Fibroblast of peridontal ligament (primary cell): ENCODE results near the gene SDK2.

Experiments
- DNase-seq: peaks from one replicate; pipeline ENCODE4 v3.0.0-alpha.2; 2010; ENCODE audit errors: extremely low read depth

Gene SDK2

DNA sequence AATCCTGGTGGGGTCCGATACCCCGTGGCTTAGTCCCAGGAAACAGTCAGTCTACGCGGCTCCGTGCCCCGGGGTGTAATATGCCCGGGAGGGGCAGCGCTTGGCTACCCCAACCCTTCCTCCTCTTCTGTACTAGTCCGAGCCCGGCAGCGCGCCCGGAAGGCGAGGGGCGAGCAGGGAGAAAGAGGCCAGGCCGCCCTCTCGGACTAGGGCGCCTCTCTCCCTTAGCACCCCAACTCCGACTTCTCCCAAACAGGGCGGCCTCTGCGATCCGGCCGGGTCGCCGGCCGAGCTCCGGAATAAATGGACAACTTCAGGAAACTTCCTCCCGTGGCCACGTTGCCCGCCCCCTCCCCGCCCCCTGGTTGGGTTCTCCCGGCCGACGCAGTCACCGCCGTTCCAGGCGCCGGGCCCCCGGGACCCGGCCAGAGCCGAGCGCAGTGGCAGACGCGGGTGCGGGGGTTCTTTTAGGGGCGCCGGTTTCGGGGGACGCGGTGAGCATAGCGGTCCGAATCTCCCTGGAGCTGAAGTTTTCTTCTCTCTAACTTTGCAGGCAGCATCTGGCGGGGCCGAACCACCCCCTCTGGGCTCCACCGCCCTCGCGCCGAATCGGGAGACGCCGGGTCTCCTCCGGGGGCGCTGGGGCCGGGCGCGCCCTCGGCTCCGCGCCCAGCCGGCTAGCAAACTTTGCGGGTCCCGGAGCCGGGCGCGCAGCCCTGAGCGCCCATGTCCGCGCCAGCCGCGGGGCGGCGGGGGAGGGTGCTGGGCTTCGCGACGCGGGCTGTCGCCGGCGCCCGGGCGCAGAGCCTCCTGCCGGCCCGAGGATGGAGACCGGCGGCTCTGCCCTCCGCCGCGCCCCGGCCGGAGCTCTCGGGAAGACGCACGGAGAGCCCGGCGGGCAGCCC, at the start of gene SDK2:
Gene SDK2 (minus strand): TSS at position 301 of the 905 bp plus-strand sequence. CDS start 357 bp downstream, outside the sequence.
- DNase-seq, result no peak

- DNase-seq, result no peak
Measured at GRCh38 chr17:73693071-73693470, 48.8 kb upstream of the SDK2 start.

GRCh38 chr17:73691321-73691766, 47.1 kb upstream of the SDK2 start:
- DNase-seq, result no peak

DNA sequence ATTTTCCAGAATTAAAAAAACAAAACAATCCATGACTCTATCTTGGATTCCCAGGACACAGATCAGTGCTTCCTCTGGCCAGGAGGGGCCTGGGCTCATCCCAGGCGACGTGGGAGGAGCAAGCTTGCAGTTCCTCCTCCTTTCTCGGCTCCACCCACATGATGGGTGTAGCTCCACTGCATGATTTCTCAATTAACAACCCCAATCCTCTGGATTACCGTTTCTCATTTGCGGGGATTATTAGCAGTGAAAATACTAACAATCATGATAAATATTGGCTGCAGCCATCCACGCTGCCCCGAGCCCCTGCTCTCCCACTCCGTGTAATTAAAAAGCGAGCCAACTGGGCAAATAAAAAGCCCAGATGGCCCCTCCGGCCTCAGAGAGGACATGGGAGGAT, 46.4 kb upstream of the SDK2 start:
- DNase-seq, result no peak

GRCh38 chr17:73689596-73690275, 45.5 kb upstream of the SDK2 start:
- no peak for DNase-seq

GRCh38 chr17:73686961-73687360, 42.7 kb upstream of the SDK2 start:
- DNase-seq, result no peak

DNA sequence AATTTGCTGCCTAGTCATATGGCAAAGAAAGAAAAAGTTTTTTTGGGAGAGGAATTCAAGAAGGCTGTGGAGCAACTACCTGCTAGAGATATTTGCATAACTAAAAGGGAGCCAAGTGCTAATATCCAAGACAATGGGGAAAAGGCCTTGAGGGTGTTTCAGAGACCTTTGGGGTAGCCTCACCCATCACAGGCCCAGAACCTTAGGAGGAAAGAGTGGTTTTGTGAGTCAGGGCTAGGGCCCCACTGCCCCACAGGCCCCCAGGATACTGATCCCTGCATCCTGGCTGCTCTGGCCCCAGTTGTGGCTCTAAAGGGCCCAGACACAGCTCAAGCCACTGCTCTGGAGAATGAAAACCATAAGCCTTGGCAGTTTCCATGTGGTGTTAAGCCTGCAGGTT, 41.9 kb upstream of the SDK2 start:
- DNase-seq, result no peak

DNA sequence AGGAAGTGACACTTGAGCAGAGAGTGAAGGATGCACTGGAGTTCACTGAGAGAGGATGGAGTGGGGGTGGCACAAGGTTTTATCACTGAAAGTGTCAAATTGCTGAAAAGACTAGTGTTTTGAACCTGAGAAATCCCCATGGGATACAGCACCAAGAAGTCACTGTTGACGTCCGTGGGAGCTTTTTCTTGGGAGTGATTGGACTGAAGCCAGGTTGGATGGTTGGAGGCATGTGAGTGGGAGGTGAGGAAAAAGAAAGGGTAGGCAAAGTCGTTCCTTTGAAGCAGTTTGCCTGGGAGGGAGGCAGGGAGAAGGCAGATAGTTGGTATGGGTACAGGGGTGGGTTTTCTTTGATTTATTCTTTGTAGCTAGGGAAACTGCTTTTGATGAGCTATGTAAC, 39.9 kb upstream of the SDK2 start:
- no peak for DNase-seq

- no peak for DNase-seq
Measured at GRCh38 chr17:73683771-73684170, 39.5 kb upstream of the SDK2 start.

GRCh38 chr17:73681946-73682345, 37.7 kb upstream of the SDK2 start:
- no peak for DNase-seq

DNA sequence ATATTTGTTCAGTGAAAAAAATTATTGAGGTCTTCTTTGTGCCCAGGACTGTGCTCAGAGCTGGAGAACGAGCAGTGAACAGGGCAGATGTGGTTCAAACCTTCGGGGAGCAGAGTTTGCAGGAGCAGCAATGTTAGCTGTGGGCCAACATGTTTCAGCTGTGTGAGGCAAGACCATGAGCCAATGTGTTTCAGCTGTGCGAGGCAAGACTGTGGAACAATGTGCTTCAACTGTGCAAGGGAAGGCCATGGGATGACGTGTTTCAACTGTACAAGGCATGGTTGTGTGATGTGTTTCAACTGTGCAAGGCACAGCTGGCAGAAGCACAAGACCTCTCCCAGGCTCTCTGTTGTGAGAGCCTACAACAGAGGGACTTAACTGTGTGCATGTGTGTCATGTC, 35.2 kb upstream of the SDK2 start:
- no peak for DNase-seq

DNA sequence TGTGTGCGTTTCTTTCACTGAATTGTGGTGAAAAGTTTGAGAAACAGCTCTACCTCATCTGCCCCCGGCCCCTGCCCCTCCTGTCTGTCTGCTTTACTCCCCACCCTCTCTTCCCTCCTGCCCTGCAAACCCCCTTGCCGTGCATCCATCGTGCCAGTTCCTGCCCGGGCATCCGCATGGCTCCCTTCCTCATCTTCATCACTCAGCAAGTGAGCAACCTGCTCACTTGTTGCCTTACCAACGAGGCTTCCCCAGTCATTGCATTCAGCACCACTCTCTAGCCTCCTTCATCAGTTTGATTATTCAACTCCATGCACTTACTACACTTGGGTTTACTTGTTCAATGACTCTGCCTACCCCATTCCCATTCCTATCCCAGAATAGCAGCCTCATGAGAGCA, 34.8 kb upstream of the SDK2 start:
- no peak for DNase-seq

DNA sequence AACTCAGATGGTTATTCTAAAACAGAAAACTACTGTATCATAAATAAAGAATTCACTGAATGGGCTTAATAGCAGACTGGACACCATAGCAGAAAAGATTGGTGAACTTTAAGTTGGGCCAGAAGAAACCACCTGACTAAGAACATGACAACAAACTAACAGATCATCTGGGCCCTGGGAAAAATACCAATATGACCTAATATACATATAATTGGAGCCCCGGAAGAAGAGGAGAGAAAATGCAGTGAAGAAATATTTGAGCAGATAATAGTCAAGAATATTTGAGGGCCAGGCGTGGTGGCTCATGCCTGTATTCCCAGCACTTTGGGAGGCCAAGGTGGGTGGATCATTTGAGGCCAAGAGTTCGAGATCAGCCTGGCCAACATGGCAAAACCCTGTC, 25.5 kb upstream of the SDK2 start:
- DNase-seq, result no peak

DNA sequence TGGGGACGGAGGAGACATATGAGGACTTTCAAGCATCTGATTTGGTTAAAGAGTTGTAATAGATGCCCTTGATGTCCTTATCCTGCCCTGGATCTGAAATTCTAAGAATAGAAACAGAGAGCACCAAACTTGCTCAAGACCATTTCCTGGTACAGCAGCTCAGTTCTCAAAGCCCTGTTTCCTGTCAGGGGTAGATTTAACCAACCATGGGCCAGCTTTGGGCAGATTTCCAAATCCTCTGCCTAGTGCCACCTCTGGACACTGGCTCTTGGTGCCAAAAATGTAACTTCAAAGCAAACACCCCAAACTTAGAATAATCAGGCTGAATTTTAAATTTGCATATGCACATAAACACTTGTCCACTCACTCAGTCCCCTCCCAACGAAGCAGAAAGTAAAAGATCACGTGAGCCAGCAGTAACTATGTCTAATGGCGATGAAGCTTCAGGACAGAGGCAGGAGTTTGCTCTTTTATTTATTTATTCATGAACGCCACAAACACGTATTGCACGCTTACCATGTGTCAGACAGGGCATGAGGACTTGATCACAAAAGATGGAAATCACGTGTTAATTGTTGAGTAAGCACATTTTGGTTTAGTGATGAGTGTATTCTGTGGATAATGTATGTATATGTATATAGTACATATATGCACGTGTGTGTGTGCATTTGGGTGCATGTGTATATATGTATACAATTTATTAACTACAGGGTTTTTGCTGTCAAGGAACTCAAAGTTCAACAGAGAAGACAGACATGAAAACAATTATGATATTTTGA, 23.1 kb upstream of the SDK2 start:
- no peak for DNase-seq

- DNase-seq, result no peak
Measured at GRCh38 chr17:73663614-73664013, 19.4 kb upstream of the SDK2 start.

GRCh38 chr17:73660366-73660765, 16.1 kb upstream of the SDK2 start:
- no peak for DNase-seq

GRCh38 chr17:73658821-73659515, 14.7 kb upstream of the SDK2 start:
- DNase-seq, result no peak

- no peak for DNase-seq
Measured at GRCh38 chr17:73657473-73658116, 13.3 kb upstream of the SDK2 start.

DNA sequence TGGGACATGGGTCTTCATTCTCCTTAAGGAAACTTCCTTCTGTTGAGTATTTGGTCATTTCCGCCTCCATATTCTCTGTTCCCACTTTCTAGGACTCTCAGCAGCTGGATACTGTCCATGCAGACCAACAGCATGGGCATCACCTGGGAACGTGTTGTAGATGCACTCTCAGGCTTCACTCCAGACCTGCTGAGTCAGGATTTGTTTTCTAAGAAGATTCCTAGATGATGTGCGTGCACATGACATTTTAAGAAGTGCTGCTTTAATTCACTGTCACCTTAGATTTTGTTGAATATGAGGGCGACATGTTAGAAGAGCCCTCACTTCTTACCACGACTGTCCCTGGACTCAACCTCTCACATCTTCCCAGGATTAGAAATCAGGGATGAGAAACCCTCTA, 10.0 kb upstream of the SDK2 start:
- DNase-seq, result no peak

- no peak for DNase-seq
Measured at GRCh38 chr17:73653810-73654209, 9.6 kb upstream of the SDK2 start.

GRCh38 chr17:73652886-73653480, 8.7 kb upstream of the SDK2 start:
- DNase-seq, result no peak
